ENCODE measurements around the gene SAP30L. TPM values are rescaled to one million over a fixed set of nuclear protein-coding genes. Genes with fewer than 3 reads are reported as not detected.
A peak's percentile ranks its signal among the peaks of the same experiment; 100 is the strongest.

The SAP30L gene
- total RNA-seq, 1 experiment from 2014 or later, result 32.5 TPM

- no peak for TF ChIP-seq CTCF (IDR thresholded peaks at IDR 0.05; ENCODE audit: insufficient read depth in 1 of 2, low read depth in 1 of 2, low read length in 1 of 2, severe bottlenecking in 1 of 2, unreplicated experiment in 1 of 2)
- Histone ChIP-seq H3K9me3 (no peaks in the 10 kb centered on the region), H3K4me3 (ENCODE audit: low read depth, low read length) (no peak overlapping the region), H3K4me1 (peaks cover 5% of the 10 kb centered on the region; the same call in 1 of the 2 replicates), H3K36me3 (ENCODE audit: control insufficient read depth, insufficient read depth, low read length) (no peaks in the 10 kb centered on the region), H3K27me3 (replicated peaks; ENCODE audit: control insufficient read depth, insufficient read depth, low read length) (no peaks in the 10 kb centered on the region)
- intact Hi-C loops (cut with micrococcal nuclease; ENCODE audit: unreplicated experiment), result no loop called here
- CTCF ChIA-PET, result no interaction called here
- no peaks in the 10 kb centered on the region for H3K27me3 Mint-ChIP-seq (ENCODE audit: insufficient read depth, unreplicated experiment)
- POLR2A ChIA-PET, result no interaction called here
- BruUV-seq (replicated peaks), result no TSS peak
- H3K4me1 Mint-ChIP-seq (ENCODE audit: low read depth, unreplicated experiment), result no peaks in the 10 kb centered on the region
- no peak for DNase-seq
- H3K9me3 Mint-ChIP-seq (ENCODE audit: unreplicated experiment), result no peaks in the 10 kb centered on the region
- peaks cover 11% of the 10 kb centered on the region for H3K36me3 Mint-ChIP-seq (ENCODE audit: insufficient read depth, unreplicated experiment)
- no peak overlapping the region for H3K4me3 Mint-ChIP-seq (ENCODE audit: unreplicated experiment)
- H3K27ac Mint-ChIP-seq (ENCODE audit: unreplicated experiment), result no peak overlapping the region
These were observed 45.1 kb upstream of the SAP30L start for GRCh38 chr5:154400678-154401077.

GRCh38 chr5:154401355-154401754 is 44.4 kb upstream of the SAP30L start:
- Mint-ChIP-seq H3K4me1 (ENCODE audit: low read depth, unreplicated experiment) (no peaks in the 10 kb centered on the region), H3K27me3 (ENCODE audit: insufficient read depth, unreplicated experiment) (no peaks in the 10 kb centered on the region), H3K9me3 (ENCODE audit: unreplicated experiment) (no peaks in the 10 kb centered on the region), H3K27ac (ENCODE audit: unreplicated experiment) (no peak overlapping the region), H3K36me3 (ENCODE audit: insufficient read depth, unreplicated experiment) (peaks cover 6% of the 10 kb centered on the region), H3K4me3 (ENCODE audit: unreplicated experiment) (no peak overlapping the region)
- no peak for DNase-seq
- intact Hi-C loops (cut with micrococcal nuclease; ENCODE audit: unreplicated experiment), result no loop called here
- no peaks in the 10 kb centered on the region for H3K9me3 ChIP-seq
- peaks cover 5% of the 10 kb centered on the region; the same call in 1 of the 2 replicates for H3K4me1 ChIP-seq
- ChIA-PET POLR2A (no interaction called here), CTCF (no interaction called here)
- H3K4me3 ChIP-seq (ENCODE audit: low read depth, low read length), result no peak overlapping the region
- no TSS peak for BruUV-seq (replicated peaks)
- H3K36me3 ChIP-seq (ENCODE audit: control insufficient read depth, insufficient read depth, low read length), result no peaks in the 10 kb centered on the region
- no peaks in the 10 kb centered on the region for H3K27me3 ChIP-seq (replicated peaks; ENCODE audit: control insufficient read depth, insufficient read depth, low read length)
- TF ChIP-seq CTCF (IDR thresholded peaks at IDR 0.05; ENCODE audit: insufficient read depth in 1 of 2, low read depth in 1 of 2, low read length in 1 of 2, severe bottlenecking in 1 of 2, unreplicated experiment in 1 of 2), result no peak

GRCh38 chr5:154401931-154402330 is 43.9 kb upstream of the SAP30L start:
- no peak overlapping the region for H3K4me3 Mint-ChIP-seq (ENCODE audit: unreplicated experiment)
- DNase-seq, result no peak
- ChIA-PET POLR2A (no interaction called here), CTCF (no interaction called here)
- H3K36me3 ChIP-seq (ENCODE audit: control insufficient read depth, insufficient read depth, low read length), result no peaks in the 10 kb centered on the region
- BruUV-seq (replicated peaks), result no TSS peak
- no peaks in the 10 kb centered on the region for H3K9me3 ChIP-seq
- no peaks in the 10 kb centered on the region for H3K27me3 Mint-ChIP-seq (ENCODE audit: insufficient read depth, unreplicated experiment)
- H3K27me3 ChIP-seq (replicated peaks; ENCODE audit: control insufficient read depth, insufficient read depth, low read length), result no peaks in the 10 kb centered on the region
- peak overlapping the region; percentile 53 for H3K27ac Mint-ChIP-seq (ENCODE audit: unreplicated experiment)
- H3K4me3 ChIP-seq (ENCODE audit: low read depth, low read length), result no peak overlapping the region
- peaks cover 5% of the 10 kb centered on the region; the same call in 1 of the 2 replicates for H3K4me1 ChIP-seq
- H3K36me3 Mint-ChIP-seq (ENCODE audit: insufficient read depth, unreplicated experiment), result peaks cover 6% of the 10 kb centered on the region
- TF ChIP-seq CTCF (IDR thresholded peaks at IDR 0.05; ENCODE audit: insufficient read depth in 1 of 2, low read depth in 1 of 2, low read length in 1 of 2, severe bottlenecking in 1 of 2, unreplicated experiment in 1 of 2), result no peak
- intact Hi-C loops (cut with micrococcal nuclease; ENCODE audit: unreplicated experiment), result no loop called here
- H3K4me1 Mint-ChIP-seq (ENCODE audit: low read depth, unreplicated experiment), result no peaks in the 10 kb centered on the region
- no peaks in the 10 kb centered on the region for H3K9me3 Mint-ChIP-seq (ENCODE audit: unreplicated experiment)

All from Caco-2 (cell line).